A549 (cell line): ENCODE data around the gene PPP1R9A. TPM values are rescaled to one million over a fixed set of nuclear protein-coding genes. Genes with fewer than 3 reads are reported as not detected.

Experiments
- ATAC-seq, 2 experiments: fragments of 200-7000 bp in 1 of 2; fragments of >200 bp in 1 of 2; cut with Nextera tagmentation in 1 of 2; cut with Tn5 transposase in 1 of 2; 3 replicates each; pipeline versions ENCODE4 v1.8.0 to v1.9.1; 2018 to 2020; ENCODE audit warnings: mild to moderate bottlenecking in 1 of 2, moderate library complexity in 1 of 2
- CTCF ChIA-PET: fragments of 300-600 bp; sonication (Branson Sonifier 250); formaldehyde crosslinking; extraction: SDS; loops from one replicate; lab custom pipeline; 2021; ENCODE audit warnings: antibody characterized with exemption, inconsistent platforms; lab: Yijun Ruan, JAX
- POLR2A ChIA-PET: fragments of 350-600 bp; formaldehyde crosslinking; extraction: SDS; loops from one replicate; lab custom pipeline; 2021; ENCODE audit warnings: antibody characterized with exemption, inconsistent platforms; lab: Yijun Ruan, JAX
- DNase-seq, 2 experiments: peaks; one replicate each; pipeline versions ENCODE4 v3.0.0 to v3.0.0-alpha.2; 2011 to 2016; ENCODE audit warnings: low read depth in 1 of 2, low spot score in 1 of 2
- FAIRE-seq: peaks from 2 replicates; lab custom pipeline; 2011; peaks lifted over from hg19 to GRCh38; lab: Jason Lieb, UNC
- H3K27ac ChIP-seq, 2 experiments: fragments of >200 bp; sonication (Bioruptor Twin); formaldehyde crosslinking; 3 replicates each; pipeline ENCODE4 v1.5.1; 2016 to 2017
- H3K4me1 ChIP-seq: fragments of >200 bp; sonication (Bioruptor Twin); formaldehyde crosslinking; 3 replicates; pipeline ENCODE4 v1.6.1; 2016
- H3K4me2 ChIP-seq: fragments of >200 bp; sonication (Bioruptor Twin); formaldehyde crosslinking; 3 replicates; pipeline ENCODE4 v1.6.1; 2016
- H3K4me3 ChIP-seq: fragments of >200 bp; sonication (Bioruptor Twin); formaldehyde crosslinking; 3 replicates; pipeline ENCODE4 v1.5.1; 2016
- H3K9me3 ChIP-seq: fragments of >200 bp; sonication (Bioruptor Twin); formaldehyde crosslinking; 3 replicates; pipeline ENCODE4 v1.6.1; 2016
- BCL3 ChIP-seq: fragments of >200 bp; sonication (Bioruptor Twin); formaldehyde crosslinking; IDR thresholded peaks from 3 replicates; pipeline ENCODE4 v1.6.1; 2016
- BHLHE40 ChIP-seq: IDR thresholded peaks from 2 replicates; pipeline ENCODE4 v1.6.1; 2012; ENCODE audit warnings: low read depth, low read length, inconsistent platforms
- CBX8 ChIP-seq: fragments of 200-600 bp; sonication (generic); IDR thresholded peaks from 2 replicates; pipeline ENCODE4 v1.6.1; 2016
- EHMT2 ChIP-seq: fragments of 200-600 bp; sonication (generic); IDR thresholded peaks from 2 replicates; pipeline ENCODE4 v1.6.1; 2016; ENCODE audit warnings: antibody characterized with exemption, low read depth, mild to moderate bottlenecking, moderate library complexity
- EP300 ChIP-seq, 2 experiments: fragments of >200 bp; sonication (Bioruptor Twin); formaldehyde crosslinking; IDR thresholded peaks; 2 replicates in 1 of 2; 3 replicates in 1 of 2; pipeline ENCODE4 v1.6.1; 2016 to 2017
- ESRRA ChIP-seq: fragments of 150-350 bp; IDR thresholded peaks from 2 replicates; pipeline ENCODE4 v1.6.1; 2014; ENCODE audit warnings: mild to moderate bottlenecking, low read length, borderline replicate concordance
- GATA3 ChIP-seq: IDR thresholded peaks from 2 replicates; pipeline ENCODE4 v1.6.1; 2012; ENCODE audit warnings: borderline replicate concordance
- HDAC2 ChIP-seq: fragments of 200-600 bp; sonication (generic); IDR thresholded peaks from 2 replicates; pipeline ENCODE4 v1.6.1; 2016
- HEYL ChIP-seq: fragments of 250-450 bp; sonication (Bioruptor Pico); IDR thresholded peaks from 2 replicates; pipeline ENCODE4 v1.8.0; 2021; ENCODE audit warnings: mild to moderate bottlenecking, moderate library complexity
- HOXA7 ChIP-seq: fragments of 250-450 bp; sonication (Bioruptor Pico); IDR thresholded peaks from 2 replicates; pipeline ENCODE4 v1.5.0; 2020; ENCODE audit warnings: mild to moderate bottlenecking, moderate library complexity
- JUN ChIP-seq, 2 experiments: fragments of >200 bp; sonication (Bioruptor Twin); formaldehyde crosslinking; IDR thresholded peaks; 2 replicates in 1 of 2; 3 replicates in 1 of 2; pipeline ENCODE4 v1.6.1; 2016 to 2017
- JUNB ChIP-seq: fragments of >200 bp; sonication (Bioruptor Twin); formaldehyde crosslinking; IDR thresholded peaks from 2 replicates; pipeline ENCODE4 v1.6.1; 2016
- KDM1A ChIP-seq: fragments of 200-600 bp; sonication (generic); IDR thresholded peaks from 2 replicates; pipeline ENCODE4 v1.6.1; 2016; ENCODE audit warnings: low read depth, mild to moderate bottlenecking
- KDM5A ChIP-seq: fragments of 200-600 bp; sonication (generic); IDR thresholded peaks from 2 replicates; pipeline ENCODE4 v1.6.1; 2016; ENCODE audit warnings: antibody characterized with exemption, mild to moderate bottlenecking
- MAFK ChIP-seq: fragments of 450-650 bp; IDR thresholded peaks from 2 replicates; pipeline ENCODE4 v1.6.1; 2014; ENCODE audit not compliant: partially characterized antibody
- MAX ChIP-seq: IDR thresholded peaks from 2 replicates; pipeline ENCODE4 v1.6.1; 2012
- PHF8 ChIP-seq: fragments of 200-600 bp; sonication (generic); IDR thresholded peaks from 2 replicates; pipeline ENCODE4 v1.6.1; 2016; ENCODE audit warnings: low read depth, mild to moderate bottlenecking, antibody characterized with exemption, moderate library complexity, borderline replicate concordance
- RARB ChIP-seq: fragments of 250-450 bp; sonication (Bioruptor Pico); IDR thresholded peaks from 2 replicates; pipeline ENCODE4 v1.8.0; 2021; ENCODE audit warnings: mild to moderate bottlenecking, moderate library complexity
- SMC3 ChIP-seq: fragments of >200 bp; sonication (Bioruptor Twin); formaldehyde crosslinking; IDR thresholded peaks from 3 replicates; pipeline ENCODE4 v1.6.1; 2018; ENCODE audit warnings: inconsistent platforms
- SREBF2 ChIP-seq: fragments of 450-650 bp; IDR thresholded peaks from 2 replicates; pipeline ENCODE4 v1.6.1; 2014; ENCODE audit warnings: mild to moderate bottlenecking, moderate library complexity
- USF2 ChIP-seq: fragments of 450-650 bp; IDR thresholded peaks from 2 replicates; pipeline ENCODE4 v1.6.1; 2014; ENCODE audit warnings: antibody characterized with exemption
- ZC3H11A ChIP-seq: fragments of 450-650 bp; IDR thresholded peaks from 2 replicates; pipeline ENCODE4 v1.6.1; 2014; ENCODE audit warnings: antibody characterized with exemption, mild to moderate bottlenecking
- ZNF302 ChIP-seq: fragments of 250-450 bp; sonication (Bioruptor Pico); IDR thresholded peaks from 2 replicates; pipeline ENCODE4 v1.9.0; 2021; ENCODE audit warnings: inconsistent platforms, mild to moderate bottlenecking, moderate library complexity
- WGBS: methylation state at CpG from one replicate; pipeline ENCODE4 v1.1.6; 2017; ENCODE audit errors: missing lambda C conversion rate; 5-methylcytosine and 5-hydroxymethylcytosine counted together
- polyA plus RNA-seq, 4 experiments: library from polyadenylated mRNA; depleted of rRNA in 3 of 4; stranded (reverse); fragments of >200 nt; fragmentation: RNase III in 1 of 4; extraction: RNeasy Plus Mini Kit Qiagen cat#74134 plus additional on column Dnase treatment in 1 of 4; gene quantifications; 2 replicates in 3 of 4; 3 replicates in 1 of 4; pipeline ENCODE4 v1.2.3, GENCODE V29; 2011 to 2017
- TF ChIP-seq, protein P1 (sequence below): IDR thresholded peaks from 2 replicates; pipeline ENCODE4 v1.6.1; 2012

Gene PPP1R9A
- polyA plus RNA-seq, 2 of the 4 experiments (the other 2 are of a cell fraction) = 5.0 to 18.7 TPM

DNA sequence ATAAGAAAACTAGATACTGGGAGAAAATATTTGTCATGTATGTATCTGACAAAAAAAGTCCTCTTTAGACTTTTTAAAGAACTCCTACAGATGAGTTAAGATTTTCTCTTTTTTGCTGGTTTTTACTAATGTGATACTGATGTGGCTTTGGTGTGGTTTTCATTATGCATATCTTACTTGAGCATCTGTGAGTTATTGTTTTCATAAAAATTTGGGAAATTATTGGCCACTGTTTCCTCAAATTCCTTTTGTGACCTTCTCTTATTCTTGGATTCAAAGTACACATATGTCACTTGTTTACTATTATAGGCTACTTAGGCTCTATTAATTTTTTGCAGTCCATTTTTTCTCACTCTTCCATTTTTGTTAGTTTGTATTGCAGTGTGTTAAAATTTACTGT is 89.0 kb downstream of the PPP1R9A start:
- Histone ChIP-seq H3K27ac (no peak overlapping the region), H3K4me2 (peak overlapping the region; percentile 27; the same call in 2 of the 3 replicates), H3K9me3 (no peaks in the 10 kb centered on the region), H3K4me3 (no peak overlapping the region), H3K4me1 (peaks cover 26% of the 10 kb centered on the region)
- ChIA-PET POLR2A (no interaction called here), CTCF (no interaction called here)
- FAIRE-seq (no peak), DNase-seq (no peak), ATAC-seq (no peak)
- TF ChIP-seq HDAC2 = no peak

GRCh38 chr7:94997547-94997946 is 90.2 kb downstream of the PPP1R9A start:
- FAIRE-seq (no peak), DNase-seq (no peak), ATAC-seq (no peak)
- Histone ChIP-seq H3K4me3 (no peak overlapping the region), H3K9me3 (no peaks in the 10 kb centered on the region), H3K27ac (no peak overlapping the region), H3K4me1 (peaks cover 37% of the 10 kb centered on the region), H3K4me2 (no peak overlapping the region)
- 87% methylated on average over 2 of the region's 2 CpGs for WGBS
- no peak for TF ChIP-seq HEYL
- TF ChIP-seq HOXA7 (CRISPR knock-in tag) = no peak
- ChIA-PET POLR2A (no interaction called here), CTCF (no interaction called here)

DNA sequence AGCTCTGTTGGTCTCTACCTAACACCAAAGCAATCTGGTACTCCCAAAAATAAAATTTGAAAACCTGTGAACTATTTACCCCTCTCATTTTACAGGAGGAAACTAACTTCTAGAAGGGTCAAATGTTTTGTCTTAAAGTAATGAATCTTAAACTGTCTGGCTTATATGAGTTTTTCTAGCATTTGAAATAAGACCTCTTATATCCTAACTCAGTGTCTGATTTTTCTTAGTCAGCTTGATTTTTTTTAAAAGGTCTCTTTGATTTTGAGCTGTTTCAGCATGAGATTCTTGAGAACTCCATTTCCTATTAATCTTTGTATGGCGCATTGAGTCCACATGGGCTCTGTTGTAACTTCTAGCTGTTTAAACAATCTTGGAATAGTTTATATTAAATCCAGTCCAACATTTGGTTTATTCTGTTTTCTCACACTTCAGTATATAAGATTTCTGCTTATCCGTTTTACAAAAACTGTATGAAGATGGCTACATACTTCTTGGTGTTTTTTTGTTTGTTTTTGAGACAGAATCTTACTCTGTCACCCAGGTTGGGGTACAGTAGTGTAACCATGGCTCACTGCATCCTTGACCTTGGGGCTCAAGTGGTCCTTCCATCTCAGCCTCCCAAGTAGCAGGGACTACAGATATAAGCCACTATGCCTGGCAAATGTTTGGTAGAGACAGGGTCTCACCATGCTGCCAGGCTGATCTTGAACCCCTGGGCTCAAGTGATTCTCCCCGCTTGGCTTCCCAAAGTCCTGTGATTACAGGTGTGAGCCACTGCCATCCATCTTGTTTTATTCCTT is 91.1 kb downstream of the PPP1R9A start:
- H3K27ac ChIP-seq = no peak overlapping the region
- no peak for ATAC-seq
- POLR2A ChIA-PET = no interaction called here
- TF ChIP-seq MAFK (peak; percentile 9), SMC3 (no peak), RARB (CRISPR knock-in tag) (no peak), EHMT2 (0 out of 2 replicates have a peak, but pooled peaks have one; percentile 42), JUNB (no peak)
- TF ChIP-seq, all 56 proteins: peak for 2
- Histone ChIP-seq H3K4me1 (peaks cover 41% of the 10 kb centered on the region), H3K9me3 (no peaks in the 10 kb centered on the region), H3K4me2 (no peak overlapping the region), H3K4me3 (no peak overlapping the region)
- WGBS = 86% methylated on average over 3 of the region's 3 CpGs
- no peak for FAIRE-seq
- no peak for DNase-seq
- CTCF ChIA-PET = no interaction called here

DNA sequence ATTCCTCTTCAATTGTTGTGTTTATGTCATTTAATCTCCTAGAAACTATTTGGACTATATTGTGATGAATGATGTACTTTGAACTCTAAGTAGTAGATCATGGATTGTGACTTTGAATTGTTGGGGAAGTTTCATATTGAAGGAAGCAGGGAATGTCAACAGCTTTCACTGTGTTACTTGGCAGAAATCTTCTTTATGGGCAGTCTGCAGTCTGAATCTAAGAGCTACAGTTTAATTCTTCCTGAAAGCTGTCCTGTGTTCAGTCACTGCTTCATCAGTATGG is 91.6 kb downstream of the PPP1R9A start:
- no peaks in the 10 kb centered on the region for H3K9me3 ChIP-seq
- H3K4me1 ChIP-seq = peaks cover 41% of the 10 kb centered on the region
- POLR2A ChIA-PET = no interaction called here
- H3K4me2 ChIP-seq = no peak overlapping the region
- FAIRE-seq (peak; percentile 68), ATAC-seq (no peak), DNase-seq (no peak)
- H3K27ac ChIP-seq = no peak overlapping the region
- TF ChIP-seq EP300 (IDR thresholded peaks at IDR 0.05) = no peak
- no peak for TF ChIP-seq KDM5A
- no peak for TF ChIP-seq USF2
- TF ChIP-seq, protein P1, sequence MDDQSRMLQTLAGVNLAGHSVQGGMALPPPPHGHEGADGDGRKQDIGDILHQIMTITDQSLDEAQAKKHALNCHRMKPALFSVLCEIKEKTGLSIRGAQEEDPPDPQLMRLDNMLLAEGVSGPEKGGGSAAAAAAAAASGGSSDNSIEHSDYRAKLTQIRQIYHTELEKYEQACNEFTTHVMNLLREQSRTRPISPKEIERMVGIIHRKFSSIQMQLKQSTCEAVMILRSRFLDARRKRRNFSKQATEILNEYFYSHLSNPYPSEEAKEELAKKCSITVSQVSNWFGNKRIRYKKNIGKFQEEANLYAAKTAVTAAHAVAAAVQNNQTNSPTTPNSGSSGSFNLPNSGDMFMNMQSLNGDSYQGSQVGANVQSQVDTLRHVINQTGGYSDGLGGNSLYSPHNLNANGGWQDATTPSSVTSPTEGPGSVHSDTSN = no peak
- TF ChIP-seq BHLHE40 = no peak
- no peak for TF ChIP-seq BCL3
- no peak for TF ChIP-seq PHF8
- no peak for TF ChIP-seq ZC3H11A
- no peak for TF ChIP-seq MAX
- no peak for TF ChIP-seq GATA3
- TF ChIP-seq ZNF302 (CRISPR knock-in tag) = no peak
- TF ChIP-seq CBX8 = no peak
- no peak for TF ChIP-seq ESRRA
- no peak for TF ChIP-seq SREBF2
- TF ChIP-seq RARB (CRISPR knock-in tag) = no peak
- TF ChIP-seq KDM1A = no peak
- no peak for TF ChIP-seq JUN (IDR thresholded peaks at IDR 0.05)
- CTCF ChIA-PET = no interaction called here
- no peak overlapping the region for H3K4me3 ChIP-seq
